GM12878 (cell line): ENCODE results near the gene IKBIP. TPM values are rescaled to one million over a fixed set of nuclear protein-coding genes. Genes with fewer than 3 reads are reported as not detected.

Experiments used
- ATAC-seq: fragments of 200-7000 bp; cut with Tn5 transposase; 3 replicates; pipeline ENCODE4 v1.9.1; 2020; ENCODE audit warnings: mild to moderate bottlenecking, moderate library complexity
- BruUV-seq: library from RNA; stranded (reverse); fragments of 400-500 nt; replicated peaks from 2 replicates; lab custom pipeline; 2021; lab: Mats Ljungman, UMichigan
- CTCF ChIA-PET: fragments of 300-600 bp; sonication (Branson Sonifier 250); formaldehyde crosslinking; extraction: SDS; loops from one replicate; lab custom pipeline; 2021; ENCODE audit warnings: inconsistent platforms; lab: Yijun Ruan, JAX
- POLR2A ChIA-PET: fragments of 350-600 bp; formaldehyde crosslinking; extraction: SDS; loops from one replicate; lab custom pipeline; 2021; ENCODE audit warnings: inconsistent platforms; lab: Charles Lee
- RAD21 ChIA-PET: fragments of 300-600 bp; sonication (Branson Sonifier 250); formaldehyde crosslinking; loops from one replicate; lab custom pipeline; 2023; ENCODE audit warnings: antibody characterized with exemption; ENCODE audit not compliant: unreplicated experiment; lab: Charles Lee
- SMC1A ChIA-PET: fragments of 300-600 bp; sonication (Branson Sonifier 250); formaldehyde crosslinking; loops from one replicate; lab custom pipeline; 2023; ENCODE audit not compliant: unreplicated experiment, uncharacterized antibody; lab: Charles Lee
- DNase-seq: peaks from one replicate; pipeline ENCODE4 v3.0.0-alpha.2; 2011; ENCODE audit warnings: low read depth, low spot score
- FAIRE-seq: peaks from 3 replicates; lab custom pipeline; 2011; peaks lifted over from hg19 to GRCh38; lab: Jason Lieb, UNC
- H2AFZ ChIP-seq: 2 replicates; pipeline ENCODE4 v1.6.0; 2011; ENCODE audit warnings: low read depth, low read length, control low read depth; ENCODE audit not compliant: control insufficient read depth
- H3K27ac ChIP-seq: 2 replicates; pipeline ENCODE4 v1.5.1; 2011; ENCODE audit warnings: control low read depth; ENCODE audit not compliant: control insufficient read depth, insufficient read depth
- H3K27me3 ChIP-seq, 2 experiments: replicated peaks in 1 of 2; 2 replicates each; pipeline versions ENCODE4 v1.6.0 to v1.6.1; 2011; ENCODE audit warnings: low read length in 1 of 2; ENCODE audit not compliant: control insufficient read depth in 2 of 2, insufficient read depth in 2 of 2
- H3K36me3 ChIP-seq, 2 experiments: 2 replicates each; pipeline ENCODE4 v1.5.1; 2011; ENCODE audit warnings: low read length in 1 of 2; ENCODE audit not compliant: control insufficient read depth in 2 of 2, insufficient read depth in 2 of 2
- H3K4me1 ChIP-seq: 2 replicates; pipeline ENCODE4 v1.6.1; 2011; ENCODE audit warnings: mild to moderate bottlenecking, low read length, moderate library complexity, mixed read lengths; ENCODE audit not compliant: control insufficient read depth, insufficient read depth
- H3K4me2 ChIP-seq: 2 replicates; pipeline ENCODE4 v1.6.0; 2011; ENCODE audit warnings: control low read depth; ENCODE audit not compliant: control insufficient read depth, insufficient read depth
- H3K4me3 ChIP-seq: fragments of 200-600 bp; sonication (generic); 2 replicates; pipeline ENCODE4 v1.5.1; 2016
- H3K79me2 ChIP-seq: 2 replicates; pipeline ENCODE4 v1.6.0; 2011; ENCODE audit warnings: low read length; ENCODE audit not compliant: control insufficient read depth, insufficient read depth
- H3K9ac ChIP-seq: 2 replicates; pipeline ENCODE4 v1.8.0; 2011; ENCODE audit warnings: low read length, control low read depth, mixed read lengths; ENCODE audit not compliant: control insufficient read depth, insufficient read depth
- H3K9me3 ChIP-seq: replicated peaks from 3 replicates; pipeline ENCODE4 v1.5.1; 2011; ENCODE audit warnings: mild to moderate bottlenecking, low read length; ENCODE audit not compliant: control insufficient read depth, insufficient read depth
- H4K20me1 ChIP-seq: 2 replicates; pipeline ENCODE4 v1.6.0; 2011; ENCODE audit not compliant: control insufficient read depth, insufficient read depth
- BACH1 ChIP-seq: fragments of 450-650 bp; IDR thresholded peaks from 2 replicates; pipeline ENCODE4 v1.6.1; 2017; ENCODE audit warnings: mild to moderate bottlenecking, borderline replicate concordance
- CHD2 ChIP-seq: IDR thresholded peaks from 2 replicates; pipeline ENCODE4 v1.6.1; 2011; ENCODE audit warnings: low read depth, low read length, improper control_type of control experiment, borderline replicate concordance
- IKZF1 ChIP-seq: fragments of 450-650 bp; conservative IDR thresholded peaks from 2 replicates; pipeline ENCODE4 v1.6.1; 2017; ENCODE audit warnings: antibody characterized with exemption, mild to moderate bottlenecking
- IRF5 ChIP-seq: fragments of 450-650 bp; IDR thresholded peaks from 2 replicates; pipeline ENCODE4 v1.6.1; 2017; ENCODE audit warnings: borderline replicate concordance
- POU2F2 ChIP-seq: IDR thresholded peaks from 3 replicates; pipeline ENCODE4 v1.6.1; 2011; ENCODE audit warnings: low read depth, mild to moderate bottlenecking, low read length, borderline replicate concordance
- PRDM15 ChIP-seq: fragments of 450-650 bp; formaldehyde crosslinking; IDR thresholded peaks from 2 replicates; pipeline ENCODE4 v1.4.0; 2020; ENCODE audit warnings: mild to moderate bottlenecking, moderate library complexity
- RCOR1 ChIP-seq: conservative IDR thresholded peaks from 2 replicates; pipeline ENCODE4 v1.6.1; 2012; ENCODE audit warnings: low read depth, low read length, improper control_type of control experiment
- RELA ChIP-seq: fragments of 450-650 bp; IDR thresholded peaks from 2 replicates; pipeline ENCODE4 v1.8.0; 2014; ENCODE audit warnings: borderline replicate concordance; ENCODE audit not compliant: partially characterized antibody
- SRF ChIP-seq, 2 experiments: IDR thresholded peaks; 2 replicates each; pipeline ENCODE4 v1.6.1; 2011; ENCODE audit warnings: low read depth in 2 of 2, low read length in 2 of 2, mild to moderate bottlenecking in 1 of 2, moderate library complexity in 1 of 2
- TBL1XR1 ChIP-seq: IDR thresholded peaks from 2 replicates; pipeline ENCODE4 v1.6.1; 2012; ENCODE audit warnings: low read depth, low read length, improper control_type of control experiment
- TCF12 ChIP-seq: IDR thresholded peaks from 2 replicates; pipeline ENCODE4 v1.6.1; 2011; ENCODE audit warnings: low read depth, mild to moderate bottlenecking, low read length
- WGBS: methylation state at CpG from one replicate; pipeline ENCODE4 v1.1.6; 2016; ENCODE audit warnings: low lambda C conversion rate; ENCODE audit not compliant: insufficient replicate concordance, insufficient coverage; ENCODE audit errors: missing lambda C conversion rate; 5-methylcytosine and 5-hydroxymethylcytosine counted together
- in situ Hi-C: fragments of 300-500 bp; cut with MboI; formaldehyde crosslinking; loops from 9 replicates; pipeline ENCODE4 v1.14.3; 2018; ENCODE audit warnings: mixed read lengths
- intact Hi-C: fragments of 100-400 bp; cut with micrococcal nuclease; formaldehyde crosslinking; loops from one replicate; pipeline ENCODE4 v1.14.2; 2022; ENCODE audit not compliant: unreplicated experiment
- polyA plus RNA-seq, 11 experiments: library from polyadenylated mRNA; depleted of rRNA in 4 of 11; unstranded in 6 of 11; stranded (reverse) in 5 of 11; fragments of >200 nt; fragmentation: Nextera tagmentation in 4 of 11; fragmentation: Illumina TruSeq in 1 of 11; extraction: Ambion mirVana in 4 of 11; extraction: Trizol in 1 of 11; gene quantifications; 1 replicate in 1 of 11; 2 replicates in 10 of 11; pipeline versions ENCODE4 v1.2.1 to v1.2.3, GENCODE V29; 2011 to 2016; ENCODE audit warnings: inconsistent platforms in 2 of 11, missing spikeins in 2 of 11, low read depth in 1 of 11
- total RNA-seq, 4 experiments: library from RNA; depleted of rRNA in 3 of 4; stranded (reverse); fragments of >200 nt in 3 of 4; fragmentation: Illumina TruSeq in 1 of 4; extraction: Trizol in 1 of 4; gene quantifications; 2 replicates each; pipeline versions ENCODE4 v1.2.1 to v1.2.3, GENCODE V29; 2013 to 2021
- TF ChIP-seq, protein P1 (sequence below): fragments of 450-650 bp; IDR thresholded peaks from 2 replicates; pipeline ENCODE4 v1.6.1; 2017; ENCODE audit warnings: mild to moderate bottlenecking, moderate library complexity

IKBIP gene
- total and polyA plus RNA-seq, 10 of the 15 experiments (the other 5 are each of a cell fraction or from before 2014, with no cell fraction given) = 5.4 to 34.5 (median 18.4) TPM

DNA sequence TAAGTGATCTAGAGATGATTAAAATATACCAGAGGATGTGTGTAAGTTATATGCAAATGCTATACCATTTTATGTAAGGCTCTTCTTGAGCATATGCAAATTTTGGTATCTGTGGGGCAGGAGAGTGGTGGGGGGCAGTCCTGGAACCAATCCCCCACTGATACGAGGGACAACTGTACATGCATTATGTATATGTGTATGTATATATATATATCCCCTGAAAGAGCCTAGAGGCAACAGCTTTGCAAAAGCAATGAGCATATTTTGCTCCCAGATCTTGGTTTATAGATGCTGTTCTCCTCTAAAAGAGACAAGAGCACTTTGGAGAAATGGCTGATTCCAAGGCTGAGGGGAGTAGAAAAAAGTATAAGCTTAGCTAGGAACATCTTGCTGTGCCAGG is 63.5 kb downstream of the IKBIP start:
- ChIA-PET RAD21 (no interaction called here), CTCF (interaction anchor here (0.7 to 1.1 kb wide), 2 partner anchors 14 to 73 kb away, joined by 4 read pairs; no protein-coding TSS in a partner anchor), POLR2A (interaction anchor here (1.1 kb wide), 1 partner anchor 12 kb away, joined by 6 read pairs; the partner anchor contains the start of gene SLC25A3), SMC1A (no interaction called here)
- in situ Hi-C loops = no loop called here
- H3K9ac ChIP-seq = no peak overlapping the region
- DNase-seq = no peak
- 0% methylated on average over 1 of the region's 1 CpG for WGBS
- intact Hi-C loops = no loop called here
- no peaks in the 10 kb centered on the region for H4K20me1 ChIP-seq
- no peak for ATAC-seq
- H3K4me3 ChIP-seq = no peak overlapping the region
- H3K79me2 ChIP-seq = no peaks in the 10 kb centered on the region
- H3K4me2 ChIP-seq = no peak overlapping the region
- no peaks in the 10 kb centered on the region for H3K4me1 ChIP-seq
- no peaks in the 10 kb centered on the region for H3K27me3 ChIP-seq
- no peak overlapping the region for H3K27ac ChIP-seq
- no peak overlapping the region for H2AFZ ChIP-seq
- H3K9me3 ChIP-seq = no peaks in the 10 kb centered on the region
- no peaks in the 10 kb centered on the region for H3K36me3 ChIP-seq
- FAIRE-seq = no peak
- no TSS peak for BruUV-seq
- no peak for TF ChIP-seq BACH1
- no peak for TF ChIP-seq POU2F2
- no peak for TF ChIP-seq IKZF1
- TF ChIP-seq, protein P1, sequence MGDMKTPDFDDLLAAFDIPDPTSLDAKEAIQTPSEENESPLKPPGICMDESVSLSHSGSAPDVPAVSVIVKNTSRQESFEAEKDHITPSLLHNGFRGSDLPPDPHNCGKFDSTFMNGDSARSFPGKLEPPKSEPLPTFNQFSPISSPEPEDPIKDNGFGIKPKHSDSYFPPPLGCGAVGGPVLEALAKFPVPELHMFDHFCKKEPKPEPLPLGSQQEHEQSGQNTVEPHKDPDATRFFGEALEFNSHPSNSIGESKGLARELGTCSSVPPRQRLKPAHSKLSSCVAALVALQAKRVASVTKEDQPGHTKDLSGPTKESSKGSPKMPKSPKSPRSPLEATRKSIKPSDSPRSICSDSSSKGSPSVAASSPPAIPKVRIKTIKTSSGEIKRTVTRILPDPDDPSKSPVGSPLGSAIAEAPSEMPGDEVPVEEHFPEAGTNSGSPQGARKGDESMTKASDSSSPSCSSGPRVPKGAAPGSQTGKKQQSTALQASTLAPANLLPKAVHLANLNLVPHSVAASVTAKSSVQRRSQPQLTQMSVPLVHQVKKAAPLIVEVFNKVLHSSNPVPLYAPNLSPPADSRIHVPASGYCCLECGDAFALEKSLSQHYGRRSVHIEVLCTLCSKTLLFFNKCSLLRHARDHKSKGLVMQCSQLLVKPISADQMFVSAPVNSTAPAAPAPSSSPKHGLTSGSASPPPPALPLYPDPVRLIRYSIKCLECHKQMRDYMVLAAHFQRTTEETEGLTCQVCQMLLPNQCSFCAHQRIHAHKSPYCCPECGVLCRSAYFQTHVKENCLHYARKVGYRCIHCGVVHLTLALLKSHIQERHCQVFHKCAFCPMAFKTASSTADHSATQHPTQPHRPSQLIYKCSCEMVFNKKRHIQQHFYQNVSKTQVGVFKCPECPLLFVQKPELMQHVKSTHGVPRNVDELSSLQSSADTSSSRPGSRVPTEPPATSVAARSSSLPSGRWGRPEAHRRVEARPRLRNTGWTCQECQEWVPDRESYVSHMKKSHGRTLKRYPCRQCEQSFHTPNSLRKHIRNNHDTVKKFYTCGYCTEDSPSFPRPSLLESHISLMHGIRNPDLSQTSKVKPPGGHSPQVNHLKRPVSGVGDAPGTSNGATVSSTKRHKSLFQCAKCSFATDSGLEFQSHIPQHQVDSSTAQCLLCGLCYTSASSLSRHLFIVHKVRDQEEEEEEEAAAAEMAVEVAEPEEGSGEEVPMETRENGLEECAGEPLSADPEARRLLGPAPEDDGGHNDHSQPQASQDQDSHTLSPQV = no peak
- no peak for TF ChIP-seq TBL1XR1
- no peak for TF ChIP-seq CHD2
- TF ChIP-seq RCOR1 = no peak
- no peak for TF ChIP-seq TCF12
- TF ChIP-seq RELA = no peak
- TF ChIP-seq SRF (IDR thresholded peaks at IDR 0.05; ENCODE audit: low read depth in 2 of 2, low read length in 2 of 2) = no peak
- no peak for TF ChIP-seq IRF5
- no peak for TF ChIP-seq PRDM15 (CRISPR knock-in tag)
